NCI-H345 treated with DMSO at 0.1 percent for 48 hours (cell line): ENCODE results near the gene IL4I1.

Experiments used
- DNase-seq: peaks from one replicate; lab custom pipeline; 2025; ENCODE audit not compliant: unreplicated experiment; lab: John Stamatoyannopoulos, UW

IL4I1 gene

DNA sequence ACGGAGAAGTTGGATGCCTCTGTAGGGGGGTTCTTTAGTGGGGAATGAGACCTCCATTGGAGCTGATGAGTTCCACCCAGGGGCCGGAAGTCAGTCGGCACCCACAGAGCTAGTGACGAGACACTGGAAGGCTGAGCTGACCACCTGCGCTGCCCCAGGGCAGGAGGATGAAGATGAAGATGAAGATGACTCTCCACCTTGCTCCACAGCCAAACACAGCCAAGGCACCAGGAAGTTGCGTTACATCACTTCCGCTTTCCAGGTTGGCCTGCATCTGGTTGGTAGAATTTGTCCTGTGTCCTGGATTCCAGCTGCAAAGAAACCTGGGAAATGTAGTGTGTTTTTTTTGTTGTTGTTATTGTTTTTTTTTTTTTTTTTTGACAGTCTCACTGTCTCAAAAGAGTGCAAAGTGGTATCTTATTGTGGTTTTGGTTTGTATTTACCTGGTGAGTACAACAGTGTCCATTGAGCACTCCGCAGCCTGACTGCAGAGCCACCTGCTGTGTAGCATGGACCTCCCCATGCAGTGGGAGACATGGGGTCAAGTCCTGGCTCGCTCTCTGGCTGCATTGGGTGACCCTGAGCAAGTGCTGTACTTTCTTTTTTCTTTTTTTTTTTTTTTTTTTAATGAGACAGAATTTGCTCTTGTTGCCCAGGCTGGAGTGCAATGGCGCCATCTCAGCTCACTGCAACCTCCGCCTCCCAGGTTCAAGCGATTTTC lies 17.3 kb downstream of the IL4I1 start:
- no peak for DNase-seq

DNA sequence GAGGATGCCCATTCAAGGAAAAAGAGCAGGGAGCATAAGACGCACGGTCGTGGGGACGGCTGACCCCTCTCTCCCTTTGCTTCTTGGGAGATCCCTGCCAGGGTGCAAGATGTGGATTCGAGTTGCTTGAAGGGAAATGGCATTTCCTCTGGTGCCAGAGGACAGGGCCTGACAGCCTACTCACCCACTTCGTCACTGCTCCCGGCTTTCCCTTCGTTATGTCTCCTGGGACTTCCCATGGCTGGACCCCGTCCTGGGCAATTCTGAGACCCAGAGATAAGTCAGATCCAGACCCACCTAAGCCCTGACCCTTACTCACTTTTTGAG lies 18.0 kb downstream of the IL4I1 start:
- no peak for DNase-seq

DNA sequence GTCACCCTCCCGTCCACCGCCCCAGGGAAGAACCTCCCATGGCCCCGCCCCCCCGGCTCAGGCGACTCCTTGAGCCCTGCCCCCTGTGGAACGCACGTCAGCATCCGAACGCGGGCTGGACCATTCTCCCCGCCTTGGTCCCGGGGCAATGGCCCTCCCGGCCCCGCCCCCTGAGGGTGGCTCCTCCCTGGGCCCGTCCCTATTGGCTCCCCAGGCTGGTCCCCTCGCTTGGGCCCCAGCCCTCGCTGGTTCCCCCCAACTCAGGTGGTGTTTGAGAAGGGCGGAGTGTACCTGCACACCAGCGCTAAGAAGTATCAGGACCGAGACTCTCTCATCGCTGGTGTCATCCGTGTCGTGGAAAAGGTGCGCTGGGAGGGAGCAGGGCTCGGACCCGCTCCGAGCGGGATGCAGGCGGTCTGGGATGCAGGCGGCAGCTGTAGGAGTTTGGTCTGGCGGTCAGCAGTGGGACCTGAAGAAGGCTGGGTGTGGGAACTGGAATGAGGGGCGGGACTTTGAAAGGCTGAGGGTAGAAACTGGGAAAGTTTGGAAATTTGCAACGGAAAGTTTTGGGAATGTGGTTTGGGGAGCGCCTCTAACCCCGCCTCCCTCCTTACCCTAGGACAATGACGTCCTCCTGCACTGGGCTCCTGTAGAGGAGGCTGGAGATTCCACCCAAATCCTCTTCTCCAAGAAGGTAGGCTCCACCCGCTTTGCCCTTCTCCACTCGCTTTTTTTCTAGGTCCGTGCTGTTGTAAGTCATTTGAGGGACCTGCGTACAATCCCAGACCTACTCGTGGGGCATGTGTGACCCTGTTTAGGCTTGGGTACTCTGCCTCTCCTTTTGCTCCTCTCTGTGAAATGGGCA lies 18.6 kb downstream of the IL4I1 start:
- peak; percentile 66 for DNase-seq

DNA sequence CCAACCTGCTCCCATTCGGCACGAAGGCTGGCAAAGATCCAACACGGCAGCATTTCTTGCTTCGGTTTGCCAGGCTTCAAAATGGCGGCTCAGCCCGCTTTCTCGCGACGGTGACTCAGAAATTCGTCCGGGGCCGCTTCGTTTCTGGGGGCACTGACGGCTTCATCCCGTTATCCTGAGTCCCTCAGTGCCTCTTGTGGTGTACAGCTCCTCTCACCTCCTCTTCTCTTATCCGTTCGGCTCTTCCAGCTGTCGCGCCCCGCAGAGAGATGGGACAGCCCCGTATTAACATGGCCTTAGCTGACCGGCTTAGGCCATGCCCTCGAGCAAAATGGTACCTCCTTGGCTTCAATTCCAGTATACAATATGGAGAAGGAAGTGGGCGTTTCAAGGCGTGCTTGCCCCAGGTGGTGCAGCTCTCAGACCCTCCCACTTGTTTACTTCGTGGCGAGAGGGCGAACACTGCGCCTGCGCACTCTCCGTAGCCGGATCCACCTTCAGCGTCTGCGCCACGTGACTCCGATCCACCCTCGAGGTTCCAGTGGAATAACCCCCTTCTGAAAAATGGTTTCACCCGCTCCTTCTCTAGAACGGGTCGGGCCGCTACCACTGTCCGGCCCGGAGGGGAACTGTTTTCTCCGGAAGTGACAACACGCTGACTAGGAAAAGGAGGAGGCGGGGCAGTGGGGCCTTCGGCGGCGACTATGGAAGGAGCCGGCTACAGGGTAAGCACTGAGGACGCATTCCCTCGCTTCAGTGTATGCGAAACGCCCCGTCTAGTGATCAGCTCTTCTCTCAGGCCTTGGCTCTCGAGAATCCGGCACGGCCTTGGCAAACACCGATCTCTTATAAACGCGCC lies 19.4 kb downstream of the IL4I1 start, which contains the start of the genes AKT1S1 and TBC1D17:
TSS of gene AKT1S1 (minus strand) at position 336 of the 859 bp plus-strand sequence. CDS start 4,060 bp downstream, outside the sequence.
TSS of gene TBC1D17 (plus strand) at position 683 of the 859 bp plus-strand sequence. CDS start at position 705, 22 bp downstream.
- DNase-seq = peak; percentile 96

DNA sequence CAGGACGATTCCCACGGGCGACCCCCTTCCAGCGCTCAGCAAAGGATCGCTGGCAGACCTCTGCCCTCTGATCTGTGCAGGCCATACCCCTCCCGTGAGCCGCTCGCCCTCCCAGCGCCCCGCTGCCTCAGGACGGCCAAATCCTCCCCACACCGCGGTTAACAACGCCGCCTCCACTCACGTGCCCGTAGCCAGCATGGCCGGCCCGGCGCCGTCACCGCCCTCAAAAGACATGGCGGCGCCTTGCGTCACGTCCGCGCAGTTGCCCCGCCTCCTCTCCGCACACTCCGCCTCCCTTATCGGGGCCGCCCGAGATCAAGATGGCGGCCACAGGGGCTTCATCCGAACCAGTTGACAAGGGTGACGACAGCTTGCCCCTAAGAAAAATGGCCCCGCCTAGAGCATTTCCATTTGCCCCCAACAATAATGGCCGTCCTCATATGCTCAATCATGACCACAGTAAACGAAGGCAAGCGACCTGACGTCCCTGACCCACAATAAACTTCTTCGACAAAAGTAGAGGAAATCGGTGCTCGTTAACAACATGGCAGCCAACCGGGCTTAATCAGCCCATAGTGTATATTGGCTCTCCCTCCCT lies 20.2 kb downstream of the IL4I1 start:
- DNase-seq = peak; percentile 89

DNA sequence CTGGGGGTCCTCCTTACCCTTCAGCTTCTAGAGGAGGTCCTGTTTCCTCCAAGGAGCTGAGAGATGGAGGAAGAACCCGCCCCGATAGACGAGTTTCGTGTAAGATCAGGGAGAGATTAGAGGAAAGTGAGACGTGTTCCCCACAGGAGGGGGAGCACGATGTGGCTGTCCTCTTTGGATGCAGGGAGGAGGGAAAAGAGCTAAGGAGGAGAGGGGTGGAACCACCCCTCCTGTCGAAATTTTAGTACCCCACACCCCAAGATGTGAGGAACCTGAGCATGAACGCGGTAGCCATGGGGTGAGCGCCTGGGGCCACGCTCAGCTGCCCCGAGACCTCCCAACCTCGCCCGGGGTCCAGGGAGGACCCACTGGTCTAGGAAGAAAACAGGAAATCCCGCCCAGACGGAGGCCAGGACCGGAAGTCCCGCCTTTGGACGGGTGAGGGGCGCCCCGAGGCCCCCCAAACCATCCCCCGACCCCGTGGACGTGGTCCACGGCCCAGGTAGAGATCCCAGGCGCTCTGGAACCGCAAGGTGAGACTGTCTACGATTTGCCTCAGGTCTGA lies 20.7 kb downstream of the IL4I1 start:
- no peak for DNase-seq

DNA sequence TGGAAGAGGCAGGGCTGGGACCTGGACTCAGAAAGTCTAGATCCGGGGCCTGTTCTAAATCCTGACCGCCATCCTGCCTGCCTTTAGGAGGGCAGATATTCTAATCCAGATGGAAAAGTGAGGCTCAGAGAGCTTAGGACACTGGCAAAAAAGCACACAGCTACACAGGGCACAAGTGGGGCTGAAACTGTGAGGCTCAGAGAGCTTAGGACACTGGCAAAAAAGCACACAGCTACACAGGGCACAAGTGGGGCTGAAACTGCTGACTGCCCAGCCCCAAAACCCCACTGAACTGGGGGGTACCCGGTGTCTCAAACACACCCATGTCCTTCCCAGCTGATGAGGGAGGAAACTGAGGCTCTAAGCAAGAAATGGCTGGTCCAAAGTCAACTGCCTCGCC lies 21.5 kb downstream of the IL4I1 start:
- no peak for DNase-seq

DNA sequence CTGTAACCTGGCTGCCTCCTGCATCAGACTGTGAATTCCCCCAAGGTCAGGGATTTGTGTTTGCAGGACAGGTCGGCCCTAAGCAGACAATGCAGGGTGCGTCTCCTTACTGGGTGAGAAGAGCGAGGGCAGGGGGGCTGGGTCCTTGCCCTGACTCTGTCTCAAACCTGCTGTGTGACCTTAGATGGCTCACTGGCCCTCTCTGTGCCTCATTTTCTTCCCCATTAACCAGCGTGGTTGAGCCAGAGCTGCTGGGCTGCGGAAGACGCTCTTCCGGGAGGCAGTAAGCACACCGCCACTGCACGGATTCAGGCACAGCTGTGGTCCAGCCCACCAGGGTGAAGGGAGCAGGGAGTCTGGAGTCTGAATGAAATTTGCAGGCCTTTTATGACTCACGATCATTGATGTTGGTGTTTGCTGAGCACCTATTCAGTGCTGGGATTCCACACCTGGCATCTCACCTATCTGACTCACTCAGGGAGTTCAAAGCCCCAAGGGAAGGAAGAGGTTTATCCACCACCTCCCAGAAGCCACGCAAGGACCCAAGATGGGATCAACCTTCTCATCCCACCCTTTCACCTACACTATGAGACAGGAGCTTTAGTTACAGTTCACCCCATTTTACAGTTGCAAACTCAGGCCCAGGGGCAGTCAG lies 22.1 kb downstream of the IL4I1 start:
- no peak for DNase-seq

DNA sequence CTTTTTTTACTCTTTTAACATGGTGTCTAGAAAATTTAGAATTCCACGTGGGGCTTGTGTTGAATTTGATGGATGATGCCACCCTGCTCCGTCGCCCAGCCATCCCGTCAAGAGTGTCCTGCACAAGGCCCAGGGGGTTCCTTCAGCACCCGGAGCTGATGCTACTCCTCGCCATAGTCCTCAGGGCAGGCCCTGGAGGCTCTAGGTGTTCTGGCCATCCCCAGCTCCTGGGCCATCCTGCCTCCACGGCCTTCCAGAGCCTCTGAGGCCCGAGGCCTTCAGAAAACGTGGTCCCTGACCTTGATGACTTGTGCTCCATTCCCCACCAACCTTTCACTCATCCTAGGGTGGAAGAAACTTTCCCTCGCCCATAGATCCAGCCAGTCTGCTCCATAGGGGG lies 22.9 kb downstream of the IL4I1 start:
- DNase-seq = no peak

DNA sequence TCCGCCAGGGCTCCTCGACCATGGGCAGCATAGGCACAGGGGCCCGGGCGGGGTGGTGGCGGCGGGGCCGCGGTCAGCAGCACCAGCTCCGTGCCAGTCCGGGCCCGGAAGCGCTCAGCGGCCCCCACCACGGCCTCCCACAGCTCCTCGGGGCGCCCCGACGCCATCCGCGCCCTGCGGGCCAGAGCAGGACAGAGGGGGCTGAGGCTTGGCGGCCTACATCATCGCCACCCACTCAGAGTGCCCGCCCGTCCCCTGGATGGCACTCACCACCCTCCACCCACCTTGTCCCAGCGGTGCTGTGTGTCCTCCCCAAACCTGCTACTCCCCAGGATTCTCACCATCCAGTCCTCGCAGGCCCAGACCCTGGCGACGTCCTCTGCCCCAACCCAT lies 23.6 kb downstream of the IL4I1 start:
- no peak for DNase-seq

DNA sequence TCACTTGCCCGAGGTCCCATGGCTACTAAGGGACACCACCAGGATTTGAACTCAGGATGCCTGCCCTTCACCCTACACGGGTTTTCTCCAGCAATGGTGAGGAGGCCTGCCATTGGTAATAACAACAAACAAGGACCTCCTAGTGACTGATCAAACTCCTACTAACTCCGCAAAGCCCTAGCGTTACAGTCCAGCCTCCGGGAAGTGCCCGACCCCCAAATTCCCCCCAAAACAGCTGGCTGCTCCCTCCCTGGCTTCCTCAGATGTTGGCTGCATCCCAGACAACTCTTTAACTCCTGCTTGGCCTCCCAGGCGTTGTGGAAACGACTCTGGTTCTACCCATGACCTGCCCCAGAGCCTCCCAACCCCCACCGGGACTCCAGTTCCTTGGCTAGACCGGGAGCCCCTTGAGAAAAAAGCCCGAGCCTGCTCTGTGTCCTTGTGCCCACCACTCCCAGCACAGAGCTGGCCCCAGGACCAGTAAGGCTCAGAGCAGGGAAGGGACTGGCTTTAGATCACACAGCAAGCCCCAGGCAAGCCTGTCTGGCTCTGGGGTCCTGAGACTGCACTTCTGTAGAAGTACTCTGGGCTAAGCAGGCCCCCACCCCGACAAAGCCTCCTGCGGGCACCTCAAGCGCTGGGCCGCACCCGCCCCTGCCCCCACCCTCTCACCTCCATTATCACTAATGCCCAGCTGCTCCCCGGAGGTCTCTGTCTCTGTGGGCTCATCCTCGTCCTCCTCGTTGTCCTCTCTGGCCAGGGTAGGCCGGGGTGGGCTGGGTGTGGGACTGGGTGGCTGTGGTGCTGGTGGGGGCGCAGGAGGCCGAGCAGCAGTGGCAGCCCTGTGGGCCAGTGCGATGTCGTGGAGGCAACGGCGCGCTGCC lies 24.2 kb downstream of the IL4I1 start:
- DNase-seq = no peak

DNA sequence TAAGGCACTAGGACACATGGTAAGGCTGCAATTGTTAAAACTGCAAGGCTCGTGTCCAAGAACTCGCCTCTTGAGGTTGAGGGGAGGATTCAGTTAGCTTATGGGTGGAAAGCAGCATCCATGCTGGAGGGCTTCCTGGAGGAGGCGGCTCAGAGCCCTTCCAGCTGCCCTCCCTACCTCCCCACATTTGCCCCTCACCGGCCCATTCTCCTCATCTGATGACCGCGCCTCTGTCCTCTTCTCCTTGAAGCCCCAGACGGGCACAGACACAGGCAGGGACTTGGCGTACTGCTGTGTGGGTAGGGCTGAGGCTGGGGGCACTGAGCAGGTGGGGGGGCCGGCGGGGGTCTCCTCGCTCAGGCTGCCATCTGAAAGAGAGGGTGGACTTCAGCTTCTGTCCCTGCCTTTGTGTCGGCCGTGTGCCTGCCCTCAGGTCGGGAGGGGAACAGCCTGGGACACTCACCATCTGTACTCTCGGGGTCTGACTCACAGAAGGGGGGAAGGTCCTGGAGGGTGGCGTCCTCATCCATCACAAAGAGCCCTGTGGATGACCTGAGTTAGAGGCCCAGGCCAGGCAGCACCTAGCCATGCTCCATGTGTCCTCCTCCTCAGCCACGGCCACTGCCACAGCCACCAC lies 25.2 kb downstream of the IL4I1 start:
- no peak for DNase-seq

DNA sequence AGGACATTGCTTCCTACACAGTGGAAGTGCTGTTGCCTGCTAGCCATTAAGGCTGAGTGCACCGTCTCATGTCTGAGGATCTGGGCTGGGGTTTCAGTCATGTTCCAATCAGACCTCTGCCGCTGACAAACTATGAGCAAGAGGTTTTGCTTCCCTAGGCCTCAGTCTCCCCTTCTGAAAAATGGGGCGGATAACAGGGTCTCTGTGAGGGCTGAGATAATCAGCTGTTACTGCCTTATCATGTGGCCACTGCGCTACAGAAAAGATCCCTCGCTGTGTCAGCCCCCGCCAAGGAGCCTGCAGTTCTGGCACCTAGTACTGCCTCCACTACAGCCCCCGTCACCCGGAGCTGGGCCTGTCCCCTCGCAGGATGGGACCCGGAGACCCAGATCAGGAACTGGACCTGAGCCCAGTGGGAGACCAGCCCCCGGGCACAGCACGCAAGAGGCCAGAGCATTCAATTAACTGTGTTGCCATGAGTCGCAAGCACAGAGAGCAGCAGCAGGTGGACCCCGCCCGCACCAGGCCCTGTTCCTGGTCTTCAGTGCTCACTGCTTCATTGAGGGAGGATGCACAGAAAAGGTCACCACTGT lies 26.3 kb downstream of the IL4I1 start:
- DNase-seq = no peak

DNA sequence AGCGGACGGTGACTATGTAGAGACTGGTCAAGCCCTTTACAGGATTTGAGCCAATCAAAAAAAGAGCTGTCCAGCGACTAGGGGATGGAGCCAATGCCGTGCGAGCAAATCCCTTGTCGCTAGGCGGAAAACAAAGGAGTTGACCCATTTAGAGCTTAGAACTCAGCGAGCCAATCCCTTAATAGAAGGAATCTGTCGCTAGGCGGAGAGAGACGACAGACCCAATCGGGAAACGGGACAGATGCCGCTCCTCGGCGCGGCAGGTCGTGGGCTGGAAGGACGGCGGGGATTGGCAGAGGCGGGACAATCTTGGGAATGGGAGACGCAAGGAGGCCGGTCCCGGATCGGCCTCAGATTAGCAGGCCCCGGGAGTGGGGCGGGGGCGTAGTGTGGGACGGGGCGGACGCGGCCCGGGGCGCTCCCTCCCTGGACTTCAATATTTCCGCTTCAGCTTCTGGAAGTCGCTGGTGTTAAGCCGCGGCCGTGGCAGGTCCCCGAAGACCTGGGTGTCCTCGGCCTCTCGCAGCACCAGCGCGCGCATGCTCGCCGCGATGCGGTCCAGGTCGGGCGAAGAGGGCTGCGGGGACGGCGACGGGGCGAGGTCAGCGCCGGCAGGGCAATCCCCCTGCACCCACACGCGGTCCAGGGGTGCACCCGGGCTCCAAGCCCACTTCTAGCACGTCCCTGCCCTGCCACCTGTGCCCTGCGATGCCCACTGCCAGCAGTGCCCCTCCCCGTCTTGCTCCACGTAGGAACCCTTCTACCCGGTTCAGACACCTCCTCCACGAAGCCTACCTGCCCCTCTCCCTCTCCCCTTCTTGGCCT lies 27.0 kb downstream of the IL4I1 start:
- peak; percentile 96 for DNase-seq

DNA sequence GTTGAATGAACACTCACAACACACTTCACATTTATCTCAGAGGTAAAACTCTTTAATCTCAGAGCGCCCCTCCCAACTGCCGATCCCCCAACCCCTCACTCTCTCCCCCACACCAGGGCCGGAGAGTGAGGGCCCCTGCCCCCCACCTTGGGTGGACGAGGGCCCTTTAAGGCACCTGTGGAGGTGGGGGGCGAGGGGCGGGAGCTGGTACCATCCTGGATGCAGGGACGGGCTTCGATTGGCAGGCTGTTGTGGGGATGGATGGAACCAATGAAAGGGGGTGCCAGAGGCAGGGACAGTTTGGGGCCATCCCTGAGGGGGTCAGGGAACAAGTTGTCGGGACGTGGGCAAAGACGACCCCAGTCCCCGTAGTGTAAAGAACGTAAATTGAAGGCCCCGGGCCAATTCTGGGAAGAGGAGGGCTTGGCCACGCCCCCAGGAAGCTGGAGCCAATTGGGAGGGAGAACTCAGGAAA lies 27.6 kb downstream of the IL4I1 start:
- DNase-seq = no peak

DNA sequence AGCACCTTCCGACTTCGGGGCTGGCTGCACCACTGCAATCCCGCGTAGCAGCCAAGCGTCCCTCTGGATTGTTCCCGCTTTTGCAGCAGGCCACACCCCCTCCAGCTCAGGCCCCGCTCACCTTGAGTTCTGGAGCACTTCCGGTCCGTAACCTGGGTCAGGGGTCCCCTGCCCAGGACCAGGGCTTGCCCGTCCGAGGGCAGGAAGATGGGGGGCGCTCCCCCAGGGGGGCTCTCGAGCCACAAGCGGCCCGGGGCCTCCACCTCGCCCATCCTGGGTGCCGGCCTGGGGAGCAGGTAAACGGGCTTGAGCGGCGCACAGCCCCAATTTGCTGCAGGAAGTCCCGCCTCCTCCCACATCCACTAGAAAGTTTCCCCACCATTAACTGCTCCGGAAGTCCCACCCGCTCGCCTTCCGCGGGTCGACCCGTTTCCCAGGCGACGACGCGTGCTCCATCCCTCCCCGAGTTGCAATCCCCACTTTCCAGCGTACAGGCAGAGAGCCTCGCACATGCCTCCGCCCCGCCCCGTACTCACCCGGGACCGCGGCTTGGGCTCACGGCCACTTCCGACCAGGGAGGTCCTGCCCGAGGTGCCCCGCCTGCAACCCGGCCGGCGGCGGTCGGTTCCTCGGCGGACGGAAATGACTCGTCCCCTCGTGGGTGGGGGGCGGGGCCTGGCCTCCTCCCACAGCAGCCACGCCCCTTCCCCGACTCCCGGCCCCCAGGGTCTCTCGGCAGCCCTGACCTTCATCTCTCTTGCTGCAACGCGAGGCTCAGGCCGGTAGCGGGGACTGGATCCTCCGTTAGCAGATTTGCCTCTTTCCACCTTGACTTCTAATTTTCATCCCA lies 29.5 kb downstream of the IL4I1 start, which contains the start of gene PNKP:
TSS of gene PNKP (minus strand) at position 644 of the 850 bp plus-strand sequence. CDS start at position 272, 372 bp downstream.
- DNase-seq = peak; percentile 82
